ENCODE measurements around the gene CLPSL1.

The CLPSL1 gene

DNA sequence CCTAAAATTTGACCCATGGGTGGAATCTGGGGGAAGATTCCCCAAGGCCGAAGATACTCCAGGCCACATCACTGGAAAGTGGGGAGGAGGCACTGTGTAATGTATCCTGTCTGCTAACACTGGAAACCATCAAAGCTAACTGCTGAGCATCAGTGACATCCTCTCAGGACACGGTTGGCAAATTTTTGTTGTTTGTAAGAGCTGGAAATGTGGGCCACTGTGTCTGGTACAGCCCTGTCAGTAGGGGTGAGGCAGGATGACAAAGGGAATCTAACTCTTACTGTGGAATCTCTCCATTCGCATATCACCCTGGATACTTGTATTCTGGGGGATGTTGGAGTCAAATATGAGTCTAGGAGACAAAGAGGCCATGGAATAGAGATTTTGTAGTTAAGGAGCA is 21.4 kb upstream of the CLPSL1 start:
- DNase-seq: no peak

DNA sequence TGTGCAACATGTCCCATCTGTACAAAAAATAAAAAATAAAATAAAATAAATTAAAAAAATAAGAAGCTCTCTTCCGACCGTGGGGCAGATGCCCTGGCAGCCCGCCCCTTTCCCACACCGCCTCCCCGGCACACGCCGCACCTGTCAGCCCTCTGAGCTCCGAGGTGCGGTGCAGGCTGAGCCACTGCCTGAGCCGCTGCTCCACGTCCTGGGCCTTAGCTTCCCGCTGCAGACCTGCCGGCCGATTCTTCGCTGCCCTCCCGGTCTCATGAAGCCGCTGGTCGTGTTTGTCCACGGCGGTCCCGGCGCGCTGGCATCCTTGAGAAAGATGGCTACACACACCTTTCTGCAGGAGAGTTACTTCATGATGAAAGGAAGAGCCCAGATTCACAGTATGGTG is 15.1 kb upstream of the CLPSL1 start:
- no peak for DNase-seq

DNA sequence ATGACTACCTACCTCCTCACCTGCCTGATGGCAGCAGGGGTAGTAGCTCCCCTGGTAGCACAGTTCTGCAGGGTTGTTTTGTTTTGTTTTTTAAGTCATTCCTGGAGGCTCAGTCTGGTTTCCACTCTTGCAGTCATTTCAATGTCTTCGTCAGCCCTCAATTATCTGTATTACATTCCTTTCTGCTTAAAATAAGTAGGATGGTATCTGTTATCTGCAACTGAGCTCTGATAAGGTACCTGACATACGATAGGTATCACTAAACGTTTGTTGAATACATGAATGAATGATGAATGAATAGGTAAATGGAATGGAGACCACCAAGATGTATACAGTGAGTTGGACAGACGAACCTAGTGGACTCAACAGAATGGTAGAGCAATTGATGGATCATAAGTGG is 11.6 kb upstream of the CLPSL1 start:
- DNase-seq: no peak

DNA sequence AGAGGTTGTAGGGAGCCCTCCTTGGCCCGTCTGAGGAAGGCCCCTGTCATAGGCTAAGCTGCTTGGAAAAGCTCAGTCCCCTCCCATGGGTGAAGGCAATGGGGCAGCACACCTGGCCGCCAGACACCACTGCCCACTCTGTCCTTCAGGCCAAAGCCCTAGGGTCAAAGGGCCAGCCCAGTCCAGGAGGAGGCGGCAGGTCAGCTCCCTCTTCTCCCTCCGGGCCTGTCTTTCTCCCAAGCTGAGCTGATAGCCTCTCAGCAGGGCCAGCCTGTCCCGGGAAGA is 9.5 kb upstream of the CLPSL1 start:
- DNase-seq: no peak

DNA sequence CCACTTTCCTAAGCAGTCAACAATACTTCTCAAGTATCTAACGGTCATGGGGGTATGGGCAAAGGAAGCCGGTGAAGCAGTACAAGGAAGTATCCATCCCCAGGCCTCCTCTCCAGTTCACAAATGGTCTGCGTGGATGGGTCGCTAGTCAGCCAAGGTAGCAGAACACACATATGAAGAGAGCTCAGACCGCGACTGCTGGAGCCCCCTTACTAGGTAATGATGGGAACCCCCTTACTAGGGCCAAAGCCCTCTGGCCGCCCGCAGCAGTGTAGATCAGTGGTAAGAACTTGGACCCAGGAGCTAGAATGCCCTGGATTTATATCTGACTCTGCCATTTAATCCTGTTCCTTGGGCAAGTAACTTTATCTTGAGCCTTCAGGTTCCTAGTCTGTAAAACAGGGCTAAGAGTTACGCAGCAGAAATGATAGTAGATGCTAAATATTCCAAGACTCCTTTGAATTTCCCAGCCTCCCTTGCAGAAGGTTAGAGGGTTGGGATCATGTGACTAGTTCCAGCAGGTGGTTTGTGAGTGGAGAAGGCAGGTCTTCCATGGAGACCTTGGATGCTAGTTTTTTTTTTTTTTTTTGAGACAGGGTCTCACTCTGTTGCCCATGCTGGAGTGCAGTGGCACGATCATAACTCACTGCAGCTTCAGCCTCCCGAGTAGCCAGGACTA is 6.6 kb upstream of the CLPSL1 start:
- no peak for DNase-seq

DNA sequence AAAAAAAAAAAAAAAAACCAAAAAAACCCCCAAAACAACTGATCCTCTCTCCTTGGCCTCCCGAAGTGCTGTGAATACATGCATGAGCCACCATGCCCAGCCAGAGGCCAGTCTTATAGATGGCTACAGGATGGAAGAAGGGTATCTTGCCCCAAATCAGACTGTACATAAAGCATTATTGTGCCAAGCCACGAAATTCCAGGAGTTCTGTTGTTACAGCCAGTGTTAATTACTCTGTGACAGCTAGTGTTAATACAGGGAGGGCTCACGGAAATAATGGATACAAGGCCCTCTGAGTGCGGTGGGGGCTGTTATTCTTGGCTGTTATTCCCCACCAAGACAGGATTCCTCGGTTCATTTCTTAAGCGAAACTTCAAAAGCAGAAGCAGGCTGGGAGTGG is 5.8 kb upstream of the CLPSL1 start:
- no peak for DNase-seq

DNA sequence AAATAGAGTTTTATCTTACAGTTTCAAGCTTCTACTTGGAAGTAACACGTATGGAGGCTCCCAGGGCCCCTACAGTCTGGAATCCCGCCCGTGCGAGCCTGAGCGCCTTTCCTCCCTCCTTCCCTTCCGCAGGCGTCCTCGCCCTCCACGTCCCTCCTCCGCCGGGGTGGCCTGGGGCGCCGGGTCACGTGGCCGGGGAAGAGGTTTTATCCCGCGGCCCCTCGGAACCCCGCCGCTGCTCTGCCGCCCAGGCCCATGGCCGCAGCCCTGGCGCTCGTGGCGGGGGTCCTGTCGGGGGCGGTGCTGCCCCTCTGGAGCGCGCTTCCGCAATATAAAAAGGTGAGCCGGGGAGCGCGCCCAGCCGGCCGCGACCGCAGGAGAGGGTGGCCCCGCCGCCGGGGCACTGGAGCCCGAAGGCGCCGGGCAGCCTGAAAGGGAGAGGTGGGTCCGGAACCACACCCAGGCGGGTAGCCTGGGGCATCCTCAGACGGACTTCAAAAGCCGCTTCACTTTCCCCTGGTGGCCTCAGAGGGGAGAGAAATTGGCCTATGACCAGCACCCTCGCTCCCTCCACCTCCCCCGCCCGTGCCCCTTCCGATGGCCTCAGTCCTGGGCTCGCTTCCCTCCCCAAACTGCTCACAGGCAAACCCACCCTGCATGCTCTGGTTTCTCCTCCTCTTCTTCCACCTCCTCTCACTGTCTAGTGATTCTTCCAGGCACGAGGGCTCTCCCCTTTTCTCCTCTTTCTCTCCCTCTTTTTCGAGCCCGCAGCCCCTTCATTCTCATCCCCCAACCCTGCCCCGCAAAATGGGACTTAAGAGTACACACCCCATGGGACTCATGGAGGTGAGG is 4.2 kb upstream of the CLPSL1 start, which contains the start of gene CLPSL2:
Gene CLPSL2 (plus strand): TSS at position 235 of the 852 bp plus-strand sequence. CDS start 21 bp downstream, at position 256.
- DNase-seq: no peak

DNA sequence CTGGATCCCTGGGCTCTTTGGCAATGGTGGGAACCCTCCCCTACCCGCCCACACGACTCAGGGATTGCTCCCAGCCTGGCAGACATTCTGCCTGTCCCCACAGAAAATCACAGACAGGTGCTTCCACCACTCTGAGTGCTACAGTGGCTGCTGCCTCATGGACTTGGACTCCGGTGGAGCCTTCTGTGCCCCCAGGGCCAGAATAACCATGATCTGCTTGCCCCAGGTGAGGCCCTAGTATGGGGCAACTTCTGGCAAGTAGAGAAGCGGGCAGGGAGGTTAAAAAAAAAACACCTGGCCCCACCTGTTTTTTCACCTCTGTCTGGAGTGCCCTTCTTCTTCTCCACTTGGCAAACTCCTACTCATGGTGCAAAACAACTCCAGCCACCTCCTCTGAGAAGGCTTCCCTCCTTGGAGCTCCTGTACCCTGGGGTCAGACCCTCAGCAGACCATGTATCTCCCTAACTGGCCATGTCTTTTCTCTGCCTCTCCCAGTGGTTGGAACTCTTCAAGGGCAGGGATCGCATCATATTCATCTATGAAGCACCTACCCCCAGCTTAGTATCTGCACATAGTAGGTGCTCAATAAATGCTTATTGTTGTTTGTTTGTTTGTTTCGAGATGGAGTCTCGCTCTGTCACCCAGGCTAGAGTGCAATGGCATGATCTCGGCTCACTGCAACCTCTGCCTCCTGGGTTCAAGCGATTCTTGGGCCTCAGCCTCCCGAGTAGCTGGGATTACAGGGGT is 3.3 kb upstream of the CLPSL1 start:
- DNase-seq: no peak

DNA sequence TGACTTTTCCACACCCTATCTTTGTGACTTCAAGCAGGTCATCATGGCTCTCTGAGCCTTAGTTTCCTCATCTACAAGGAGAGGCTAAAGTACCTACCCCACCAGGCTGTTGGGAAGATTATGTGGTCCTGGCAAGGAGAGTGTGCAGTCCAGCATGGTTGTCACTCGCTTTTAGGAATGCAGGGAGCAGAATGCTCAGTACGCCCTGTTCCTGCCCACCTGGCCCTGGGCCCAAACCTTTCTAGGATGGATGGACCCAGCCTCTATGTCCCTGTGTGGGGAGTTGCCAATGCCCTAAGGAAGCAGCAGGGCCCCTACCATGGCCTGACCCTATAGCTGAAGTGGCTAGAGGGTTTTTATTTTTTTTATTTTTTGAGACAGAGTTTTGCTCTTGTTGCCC is 2.4 kb upstream of the CLPSL1 start:
- no peak for DNase-seq

DNA sequence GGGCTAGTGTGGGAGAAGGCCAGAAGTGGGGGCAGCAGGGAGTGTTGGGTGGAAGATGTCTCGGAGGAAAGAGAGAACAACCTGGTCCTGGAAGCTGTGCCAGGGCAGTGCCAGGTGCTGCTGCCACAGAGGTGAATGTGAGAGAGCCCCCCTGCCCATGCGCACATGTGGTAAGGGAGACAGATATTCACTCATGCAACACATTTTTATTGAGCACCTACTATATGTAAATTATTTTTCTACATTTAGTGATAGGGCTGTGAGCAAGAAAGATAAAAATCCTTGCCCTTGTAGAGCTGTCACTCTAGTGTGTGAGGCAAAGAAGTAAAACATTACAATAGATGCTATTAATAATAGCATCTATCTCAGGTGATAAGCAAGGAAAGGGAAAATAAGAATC is 471 bp downstream of the CLPSL1 start:
- DNase-seq: no peak

DNA sequence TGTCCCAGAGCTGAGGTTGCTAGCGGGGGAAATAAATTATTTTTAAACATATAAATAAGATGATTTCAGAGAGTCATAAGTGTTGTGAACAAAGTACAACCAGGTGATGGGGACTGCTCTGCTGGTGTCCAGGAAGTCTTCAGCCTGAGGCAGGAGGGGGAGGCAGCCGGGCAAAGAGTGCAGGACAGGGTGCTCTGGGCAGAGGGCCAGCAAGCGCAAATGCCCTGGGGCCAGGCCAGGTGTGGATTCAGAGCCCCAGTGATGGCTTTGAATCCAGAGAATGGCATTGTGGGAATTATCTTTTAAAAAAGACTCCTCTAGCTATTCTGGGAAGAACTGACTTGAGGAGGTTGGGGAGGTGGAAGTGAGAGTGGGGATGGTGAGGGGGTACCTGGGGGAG is 1.6 kb downstream of the CLPSL1 start:
- DNase-seq: no peak

DNA sequence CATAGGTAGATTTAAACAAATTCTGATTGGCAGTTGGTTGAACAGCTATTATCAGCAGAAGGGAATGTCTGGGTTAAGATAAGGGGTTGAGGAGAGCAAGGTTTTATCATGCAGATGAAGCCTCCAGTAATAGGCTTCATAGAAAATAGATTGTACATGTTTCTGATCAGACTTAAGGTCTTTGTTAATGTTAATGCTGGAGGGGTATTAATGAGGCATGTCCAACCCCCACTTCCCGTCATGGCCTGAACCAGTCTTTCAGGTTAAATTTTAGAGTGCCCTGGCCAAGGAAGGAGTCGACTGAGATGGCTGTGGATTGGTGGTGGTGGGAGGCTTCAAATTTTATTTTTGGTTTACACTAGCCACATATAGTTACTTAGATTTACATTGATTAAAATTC is 3.4 kb downstream of the CLPSL1 start:
- DNase-seq: no peak

DNA sequence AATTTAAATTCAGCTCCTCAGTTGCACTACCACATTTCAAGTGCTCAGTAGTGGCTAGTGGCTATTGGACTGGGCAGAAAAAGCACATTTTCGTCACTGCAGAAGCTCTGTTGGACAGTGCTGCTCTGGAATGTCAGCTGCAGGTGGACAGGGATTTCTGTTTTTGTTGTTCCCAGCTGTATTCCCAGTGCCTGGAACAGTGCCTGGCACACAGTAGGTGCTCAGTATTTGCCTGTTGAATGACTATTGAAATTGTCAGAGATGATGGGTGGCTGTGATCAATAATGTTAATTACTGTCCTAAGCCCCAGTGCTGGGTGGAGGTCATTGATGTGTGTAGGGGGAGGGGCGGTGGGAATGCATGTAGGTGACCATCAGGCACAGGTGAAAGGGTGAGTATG is 5.5 kb downstream of the CLPSL1 start:
- DNase-seq: no peak

DNA sequence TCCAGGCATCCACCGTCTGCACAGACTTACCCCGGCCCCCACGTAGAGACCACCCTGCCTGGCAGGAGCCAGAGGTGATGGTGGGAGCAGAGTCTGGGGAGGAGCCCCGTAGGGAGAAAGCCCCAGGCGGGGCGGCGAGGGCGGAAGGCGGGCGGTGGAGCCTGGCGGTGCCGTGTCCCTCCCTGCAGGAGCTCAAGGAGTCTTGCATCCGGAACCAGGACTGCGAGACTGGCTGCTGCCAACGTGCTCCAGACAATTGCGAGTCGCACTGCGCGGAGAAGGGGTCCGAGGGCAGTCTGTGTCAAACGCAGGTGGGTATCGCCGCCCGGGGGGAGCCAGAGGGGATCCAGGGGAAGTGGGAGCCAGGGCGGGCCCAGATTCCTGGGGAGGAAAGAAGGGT is 6.0 kb downstream of the CLPSL1 start:
- no peak for DNase-seq

DNA sequence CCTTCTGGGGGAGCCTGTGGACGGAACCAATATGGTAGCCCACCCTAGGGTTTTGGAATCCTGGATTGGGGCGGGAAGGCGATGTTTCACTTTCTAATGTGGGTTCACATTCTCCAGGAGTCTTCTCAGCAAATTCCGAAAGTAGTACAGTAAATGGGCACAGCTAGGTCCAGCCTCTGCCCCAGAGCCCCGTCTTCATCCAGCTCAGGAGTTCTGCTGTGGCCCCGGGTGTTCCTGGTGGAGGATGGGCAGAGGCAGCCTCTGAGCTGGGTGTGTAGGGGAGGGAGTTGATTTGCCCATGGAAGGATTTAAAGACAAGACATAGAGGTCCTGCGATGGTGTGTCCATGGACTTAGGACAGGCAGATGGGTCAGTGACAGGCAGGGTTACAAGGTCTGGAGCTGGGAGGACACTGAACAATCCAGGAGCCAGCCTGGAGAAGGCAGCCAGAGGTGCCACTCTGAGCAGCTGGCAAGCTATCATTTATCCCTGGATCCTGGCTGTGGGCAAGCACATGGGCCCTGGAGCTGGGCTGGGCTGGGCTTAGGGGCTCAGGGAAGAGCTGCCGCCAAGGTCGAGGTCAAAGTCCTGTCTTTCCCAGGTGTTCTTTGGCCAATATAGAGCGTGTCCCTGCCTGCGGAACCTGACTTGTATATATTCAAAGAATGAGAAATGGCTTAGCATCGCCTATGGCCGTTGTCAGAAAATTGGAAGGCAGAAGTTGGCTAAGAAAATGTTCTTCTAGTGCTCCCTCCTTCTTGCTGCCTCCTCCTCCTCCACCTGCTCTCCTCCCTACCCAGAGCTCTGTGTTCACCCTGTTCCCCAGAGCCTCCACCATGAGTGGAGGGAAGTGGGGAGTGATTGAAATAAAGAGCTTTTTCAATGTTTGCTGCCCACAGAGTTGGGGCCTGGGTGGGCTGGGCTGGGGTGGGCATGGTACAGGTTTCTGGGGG is 6.7 kb downstream of the CLPSL1 start:
- DNase-seq: no peak

DNA sequence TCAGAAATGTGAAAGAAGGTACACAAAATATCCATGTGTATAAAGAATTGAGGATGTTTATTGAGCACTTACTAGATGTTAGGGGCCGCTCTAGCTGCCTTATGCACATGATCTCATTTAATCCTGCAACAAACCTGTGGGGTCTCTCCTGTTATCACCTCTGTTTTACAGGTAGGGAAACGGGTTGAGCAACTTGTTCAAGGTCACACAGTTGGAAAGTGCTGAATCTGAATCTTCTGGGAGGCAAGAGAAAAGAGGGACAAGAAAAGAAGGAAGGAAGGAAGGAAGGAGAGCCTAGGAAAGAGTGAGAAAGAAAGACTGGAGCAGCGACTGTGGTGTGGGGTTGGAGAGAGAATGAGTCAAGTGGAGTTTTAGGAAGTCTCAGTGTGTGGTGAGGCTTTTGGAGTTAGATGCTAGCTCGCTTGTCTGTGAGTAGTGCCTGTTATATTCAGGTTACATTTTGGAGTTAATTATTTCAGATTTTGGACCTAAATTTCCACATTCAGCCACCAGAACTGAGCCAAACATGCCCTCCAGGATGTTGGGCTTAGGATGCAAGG is 7.7 kb downstream of the CLPSL1 start:
- no peak for DNase-seq

DNA sequence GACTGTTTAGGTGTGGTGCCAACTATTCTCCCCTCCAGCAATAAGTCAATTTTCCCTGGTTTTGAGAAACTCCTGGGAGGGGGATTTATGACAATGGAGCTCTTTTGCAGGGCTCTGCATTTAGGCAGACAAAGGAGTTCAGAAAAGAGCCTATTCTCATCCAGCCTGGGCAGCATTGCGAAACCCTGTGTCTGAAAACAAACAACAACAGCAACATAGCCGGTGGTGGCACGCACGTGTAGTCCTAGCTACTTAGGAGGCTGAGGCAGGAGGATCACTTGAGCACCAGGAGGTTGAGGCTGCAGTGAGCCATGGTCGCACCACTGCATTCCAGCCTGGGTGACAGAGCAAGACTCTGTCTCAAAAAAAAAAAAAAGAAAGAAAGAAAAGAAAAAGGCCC is 9.9 kb downstream of the CLPSL1 start:
- no peak for DNase-seq

DNA sequence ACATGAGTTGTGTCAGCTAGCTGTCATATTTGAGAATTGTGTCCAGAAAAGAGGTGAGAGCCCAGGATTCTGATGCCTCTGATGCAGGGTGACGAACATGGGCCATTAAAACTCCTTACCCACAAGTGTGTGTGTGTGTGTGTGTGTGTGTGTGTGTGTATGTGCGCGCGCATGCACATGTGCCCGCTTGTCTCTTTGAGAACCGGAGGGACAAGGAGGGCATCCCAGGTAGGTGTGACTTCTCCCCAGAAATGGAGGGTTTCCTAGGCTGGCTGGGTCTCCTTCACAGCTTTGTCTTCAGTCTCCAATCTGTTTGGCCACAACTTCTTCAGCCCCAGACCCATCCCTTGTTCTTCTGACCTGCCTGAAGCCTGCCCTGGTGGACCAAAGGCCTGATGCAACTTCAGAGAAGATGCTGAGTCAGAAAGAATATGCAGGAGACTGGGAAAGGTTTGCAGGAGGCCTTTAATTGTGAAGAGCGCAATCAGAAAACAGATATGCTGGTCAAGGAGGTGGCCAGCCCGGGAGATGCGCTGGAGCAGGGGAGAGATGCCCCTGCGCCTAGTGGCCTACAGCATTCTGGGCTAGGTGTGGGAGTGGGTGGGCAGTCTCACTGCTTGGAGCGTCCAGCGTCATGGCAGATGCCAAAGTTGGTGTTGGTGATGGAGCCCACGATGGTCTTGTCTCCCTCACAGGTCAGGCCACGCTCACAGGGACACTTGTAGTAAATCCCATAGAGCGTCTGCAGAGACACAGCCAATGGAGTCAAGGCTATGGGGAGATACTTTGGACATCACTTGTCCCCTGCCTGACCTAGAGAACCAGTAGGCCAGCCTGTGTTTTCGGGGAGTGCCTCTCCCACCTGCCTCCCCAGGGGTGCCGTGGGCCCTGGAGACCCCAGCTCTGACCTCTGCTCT is 14.0 kb downstream of the CLPSL1 start:
- DNase-seq: no peak

DNA sequence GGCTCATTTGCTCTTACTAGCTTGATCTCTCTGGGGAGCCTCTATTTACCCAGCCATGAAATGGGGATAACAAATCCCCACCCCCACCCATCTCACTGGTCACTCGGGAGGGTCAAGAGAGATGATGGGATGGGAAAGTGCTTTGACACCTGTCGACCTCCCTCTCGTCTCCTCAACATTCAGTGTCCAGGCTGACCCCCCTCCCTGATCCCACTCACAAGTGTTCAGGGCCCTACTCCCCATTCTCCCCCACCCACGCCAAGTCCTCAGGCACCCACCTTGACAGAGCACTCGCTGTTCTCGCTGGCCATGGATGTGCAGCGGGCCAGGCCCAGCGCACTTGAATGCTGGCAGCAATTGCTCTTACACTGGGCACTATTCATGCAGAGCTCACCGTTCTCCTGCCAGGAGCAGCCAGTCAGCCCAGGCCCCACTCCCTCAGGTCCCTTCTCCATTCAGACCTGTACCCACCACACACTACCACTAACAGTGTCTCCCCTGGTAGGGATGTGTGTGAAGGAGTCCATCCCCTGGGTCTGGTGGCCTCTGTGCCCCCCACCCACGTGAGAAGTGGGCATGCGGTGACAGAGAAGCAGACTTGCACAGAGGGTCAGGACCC is 14.7 kb downstream of the CLPSL1 start:
- DNase-seq: no peak

DNA sequence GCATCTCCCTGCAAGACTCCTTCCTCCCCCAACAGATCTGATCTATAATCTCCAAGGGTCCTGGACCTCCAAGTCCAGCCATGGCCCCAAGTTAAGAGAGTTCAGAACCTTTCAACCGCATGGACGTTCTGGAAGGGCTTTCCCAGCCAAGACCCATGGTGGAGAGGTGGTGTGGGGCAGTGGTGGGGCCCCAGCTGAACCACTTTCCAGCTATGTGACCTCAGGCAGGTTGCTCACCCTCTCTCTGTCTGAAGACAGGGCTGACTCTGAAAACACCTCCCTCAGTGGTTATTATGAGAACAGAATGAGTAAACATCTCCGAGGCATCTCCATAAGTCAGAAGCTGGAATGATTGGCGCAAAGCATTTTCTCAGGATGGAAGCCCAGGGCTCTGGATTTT is 15.4 kb downstream of the CLPSL1 start:
- no peak for DNase-seq

Data from activated gamma-delta T cell (primary cell).